Stimulated activated CD8-positive, alpha-beta memory T cell treated with anti-CD3 and anti-CD28 coated beads, Interleukin-15, amount 100 ng/mL, for 24 hours (primary cell): ENCODE results near the gene CDK5RAP1.
"Not testable (repeated sequence)": the region's sequence is repeated elsewhere in the genome, so short reads cannot be mapped to it uniquely, and the experiment has no call there.

Experiments
- DNase-seq: peaks from one replicate; pipeline ENCODE4 v3.0.0-alpha.2; 2020; ENCODE audit warnings: low read depth

CDK5RAP1 gene

DNA sequence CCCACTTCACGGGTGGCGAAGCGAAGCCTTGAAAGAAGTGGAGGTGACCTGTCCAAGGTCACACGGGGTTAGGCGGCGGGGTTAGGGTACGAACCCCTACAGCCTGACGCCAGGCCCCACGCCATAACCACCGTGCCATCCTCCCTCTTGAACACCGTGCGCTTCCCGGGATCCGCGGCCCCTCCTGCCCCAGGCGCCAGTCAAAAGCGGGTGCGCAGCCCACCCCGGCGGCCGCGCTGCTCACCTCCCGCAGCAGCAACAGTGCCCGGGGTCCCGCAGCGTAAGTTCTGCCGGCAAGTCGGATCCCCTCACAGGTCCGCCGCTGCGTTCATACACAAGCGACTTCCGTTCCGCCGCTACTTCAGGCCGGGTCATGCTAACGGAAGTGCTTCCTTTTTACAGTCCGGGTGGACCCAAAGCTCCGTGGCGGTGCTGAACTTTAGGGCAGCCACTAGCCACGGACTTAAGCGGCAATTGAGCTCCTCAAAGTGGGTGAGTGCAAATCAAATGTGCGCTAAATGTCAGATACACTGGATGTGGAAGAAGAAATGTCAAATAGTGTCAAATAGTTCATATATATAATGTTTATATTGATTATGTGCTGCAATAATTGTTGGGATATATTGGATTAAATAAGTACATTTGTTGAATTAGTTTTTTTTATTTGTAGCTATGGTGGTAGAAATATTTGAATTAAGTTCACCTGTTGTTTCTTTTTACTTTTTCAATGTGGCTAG lies at the start of gene CDK5RAP1:
TSS of gene CDK5RAP1 (minus strand) at position 336 of the 737 bp plus-strand sequence. CDS start 4,455 bp downstream, outside the sequence.
- DNase-seq, result peak; percentile 54

DNA sequence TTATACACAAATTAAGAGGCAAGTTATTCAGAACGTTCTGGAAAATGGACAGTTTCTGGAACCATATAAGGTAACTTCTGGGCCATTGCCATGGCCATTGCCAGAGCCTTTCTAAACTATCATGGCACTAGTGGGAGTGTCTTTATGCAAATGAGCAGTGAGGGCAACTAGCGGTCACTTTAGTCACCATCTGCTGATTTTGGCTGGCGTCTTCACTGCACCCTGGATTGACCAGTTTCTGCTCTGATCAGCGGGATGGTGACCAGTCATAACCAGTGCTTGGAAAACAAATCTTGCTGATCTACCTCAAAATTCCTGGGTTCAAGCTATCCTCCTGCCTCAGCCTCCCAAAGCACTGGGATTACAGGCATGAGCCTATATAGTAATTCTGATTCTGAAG lies 49.5 kb upstream of the CDK5RAP1 start:
- no peak for DNase-seq

DNA sequence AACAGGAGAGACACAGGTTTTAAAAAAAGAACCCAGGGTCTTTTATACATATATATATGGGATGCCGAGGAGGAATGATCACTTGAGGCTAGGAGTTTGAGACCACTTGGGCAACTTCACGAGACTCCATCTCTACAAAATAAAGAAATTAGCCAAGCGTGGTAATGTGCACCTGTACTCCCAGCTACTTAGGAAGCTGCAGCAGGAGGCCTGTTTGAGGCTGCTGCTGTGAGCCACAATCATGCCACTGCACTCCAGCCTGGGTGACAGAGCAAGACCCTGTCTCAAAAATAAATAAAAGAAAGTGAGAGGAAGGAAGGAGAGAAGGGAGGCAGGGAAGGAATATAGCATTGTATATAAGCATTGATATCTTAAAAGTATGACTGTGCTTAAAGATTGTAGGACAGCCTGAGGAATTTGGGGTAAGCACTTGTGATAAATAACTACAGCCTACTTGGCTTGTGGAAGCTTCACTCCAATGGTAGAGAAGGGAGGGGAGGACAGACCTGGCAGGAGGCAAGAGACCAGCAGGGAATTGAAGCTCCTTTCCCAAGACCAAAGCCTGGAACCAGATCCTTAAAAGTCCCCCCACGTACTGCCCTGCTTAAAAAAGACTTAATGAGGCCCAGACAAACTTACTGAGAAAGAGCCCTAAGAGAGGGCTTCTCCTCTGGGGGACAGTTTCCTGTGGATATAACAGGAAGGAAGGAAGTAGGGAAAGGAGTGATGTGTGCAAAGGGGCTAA lies 44.7 kb upstream of the CDK5RAP1 start:
- no peak for DNase-seq

DNA sequence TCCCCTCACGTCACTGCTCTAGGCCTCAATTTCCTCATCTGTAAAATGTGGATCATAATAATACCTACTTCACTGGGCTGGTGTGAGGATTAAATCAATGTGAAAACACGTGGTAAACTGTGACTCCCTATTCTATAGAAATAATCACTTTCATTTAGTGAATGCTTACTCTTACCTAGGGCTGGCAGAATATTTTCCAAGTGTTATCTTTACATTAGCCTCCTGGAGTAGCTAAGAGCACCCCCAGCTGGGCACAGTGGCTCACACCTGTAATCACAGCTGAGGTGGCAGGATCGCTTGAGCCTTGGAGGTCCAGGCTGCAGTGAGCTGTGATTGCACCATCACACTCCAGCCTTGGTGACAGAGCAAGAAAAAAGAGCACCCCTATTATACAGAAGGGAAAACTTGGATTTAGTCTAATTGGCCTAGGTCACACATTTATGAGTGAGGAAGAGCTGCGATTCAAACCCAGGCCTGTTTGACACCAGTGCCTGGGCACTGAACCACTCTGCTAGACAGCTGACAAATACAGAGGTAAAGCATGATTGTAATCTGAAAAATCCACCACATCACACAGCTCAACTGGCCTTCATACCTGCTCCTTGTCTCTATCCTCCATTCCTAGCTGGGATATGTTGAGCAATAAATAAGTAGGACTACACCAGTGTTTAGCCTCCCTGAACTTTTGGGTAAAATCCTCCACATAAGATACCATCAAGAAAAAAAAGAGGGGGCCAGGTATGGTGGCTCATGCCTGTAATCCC lies 43.7 kb upstream of the CDK5RAP1 start:
- DNase-seq, result no peak

GRCh38 chr20:33443512-33444239 lies 42.4 kb upstream of the CDK5RAP1 start, which contains the start of gene SNTA1:
SNTA1 (minus strand) TSS chr20:33443763; CDS start chr20:33443620, 143 bp downstream.
- peak; percentile 89 for DNase-seq

DNA sequence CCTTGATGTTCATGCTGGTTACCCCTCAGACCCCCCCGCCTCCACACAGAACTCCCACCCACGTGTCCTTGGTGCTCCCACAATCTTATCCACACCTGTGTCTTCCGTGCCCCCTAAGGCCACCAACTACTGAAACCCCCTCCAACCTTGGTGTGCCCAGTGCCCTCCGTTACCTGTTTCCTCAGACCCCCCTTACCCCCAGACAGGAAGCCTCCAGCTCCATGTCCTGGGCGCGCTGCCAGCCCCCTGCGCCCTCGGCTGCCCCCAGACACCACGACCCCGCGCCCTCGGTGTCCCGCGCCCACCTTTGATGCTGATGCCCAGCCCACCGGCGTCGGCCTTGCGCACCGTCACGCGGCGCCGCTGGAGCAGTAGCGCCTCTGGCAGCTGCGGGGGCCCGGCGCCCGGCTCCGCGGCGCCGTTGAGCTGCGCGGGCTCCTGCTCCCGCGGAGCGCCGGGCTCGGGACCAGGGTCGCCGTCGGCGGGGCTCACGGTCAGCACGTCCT lies 41.7 kb upstream of the CDK5RAP1 start:
- no peak for DNase-seq

- no peak for DNase-seq
Observed at GRCh38 chr20:33442136-33443005, 41.1 kb upstream of the CDK5RAP1 start.

DNA sequence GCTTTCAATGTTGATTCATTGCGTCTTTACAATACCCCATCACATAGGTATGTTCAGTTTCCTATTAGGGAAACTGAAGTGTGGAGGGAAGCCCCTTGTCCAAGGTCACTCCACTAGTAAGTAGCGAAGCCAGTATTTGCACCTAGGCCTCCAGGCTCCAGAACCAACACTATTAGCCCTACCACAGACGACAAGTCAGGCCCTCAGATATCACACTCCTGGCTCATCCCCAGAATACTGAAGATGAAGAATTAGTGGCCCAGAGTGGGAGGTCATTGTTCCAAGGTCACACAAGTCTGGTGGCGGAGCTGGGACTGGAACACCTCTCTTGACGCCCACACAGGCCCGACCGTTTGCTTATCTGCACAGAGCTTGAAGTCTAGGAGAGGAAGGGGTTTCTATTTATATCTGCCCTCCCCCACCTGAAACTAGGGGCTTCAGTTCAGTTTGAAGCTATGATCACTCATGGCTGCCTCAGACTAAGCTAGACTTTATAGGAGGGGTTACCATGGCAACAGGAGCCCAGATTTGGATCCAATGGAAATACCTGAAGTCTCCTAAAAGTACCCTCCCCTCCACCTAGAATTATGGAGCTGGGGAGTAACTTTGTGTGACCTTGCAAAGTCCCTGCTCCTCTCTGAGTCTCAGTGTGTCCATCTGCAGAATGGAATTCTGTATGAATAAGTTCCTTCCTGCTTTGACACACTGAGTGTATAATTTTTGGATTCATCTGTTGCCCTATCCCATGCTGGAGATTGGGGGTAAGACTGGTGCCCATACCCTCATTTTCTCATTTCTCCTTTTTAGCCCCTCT lies 40.0 kb upstream of the CDK5RAP1 start:
- no peak for DNase-seq

- not testable (repeated sequence) for DNase-seq
Observed at GRCh38 chr20:33440562-33440961, 39.2 kb upstream of the CDK5RAP1 start.

GRCh38 chr20:33438481-33438880 lies 37.2 kb upstream of the CDK5RAP1 start:
- DNase-seq, result no peak

DNA sequence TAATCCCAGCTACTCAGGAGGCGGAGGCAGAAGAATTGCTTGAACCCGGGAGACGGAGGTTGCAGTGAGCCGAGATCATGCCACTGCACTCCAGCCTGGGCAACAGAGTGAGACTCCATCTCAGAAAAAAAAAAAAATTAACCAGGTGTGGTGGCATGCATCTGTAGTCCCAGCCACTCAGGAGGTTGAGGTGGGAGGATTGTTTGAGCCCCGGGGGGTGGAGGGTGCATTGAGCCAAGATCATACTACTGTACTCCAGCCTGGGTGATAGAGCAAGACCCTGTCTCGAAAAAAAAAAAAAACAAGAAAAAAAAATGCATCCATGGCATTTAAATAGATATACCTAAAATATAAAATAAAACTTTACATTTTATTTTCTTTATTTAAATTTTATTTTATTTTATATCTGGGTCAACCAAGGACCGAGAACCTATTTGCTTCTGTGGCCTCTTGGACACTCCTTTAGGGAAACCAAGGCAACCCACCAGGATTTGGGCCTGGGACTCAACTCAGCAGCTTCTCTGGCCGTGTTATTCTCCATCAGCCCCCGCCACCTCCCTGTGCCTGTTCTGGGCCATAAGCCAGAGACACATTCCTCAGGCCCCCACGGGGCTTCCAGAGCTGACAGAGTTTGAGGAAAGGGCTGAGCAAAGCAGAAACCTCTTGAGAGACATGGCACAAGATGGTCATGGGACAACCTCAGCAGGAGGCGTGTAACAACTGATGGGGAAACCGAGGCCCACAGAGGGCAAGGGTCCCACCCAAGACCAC lies 36.0 kb upstream of the CDK5RAP1 start:
- DNase-seq, result no peak

GRCh38 chr20:33434434-33434833 lies 33.1 kb upstream of the CDK5RAP1 start:
- no peak for DNase-seq

- DNase-seq, result no peak
Observed at GRCh38 chr20:33433465-33434234, 32.3 kb upstream of the CDK5RAP1 start.

DNA sequence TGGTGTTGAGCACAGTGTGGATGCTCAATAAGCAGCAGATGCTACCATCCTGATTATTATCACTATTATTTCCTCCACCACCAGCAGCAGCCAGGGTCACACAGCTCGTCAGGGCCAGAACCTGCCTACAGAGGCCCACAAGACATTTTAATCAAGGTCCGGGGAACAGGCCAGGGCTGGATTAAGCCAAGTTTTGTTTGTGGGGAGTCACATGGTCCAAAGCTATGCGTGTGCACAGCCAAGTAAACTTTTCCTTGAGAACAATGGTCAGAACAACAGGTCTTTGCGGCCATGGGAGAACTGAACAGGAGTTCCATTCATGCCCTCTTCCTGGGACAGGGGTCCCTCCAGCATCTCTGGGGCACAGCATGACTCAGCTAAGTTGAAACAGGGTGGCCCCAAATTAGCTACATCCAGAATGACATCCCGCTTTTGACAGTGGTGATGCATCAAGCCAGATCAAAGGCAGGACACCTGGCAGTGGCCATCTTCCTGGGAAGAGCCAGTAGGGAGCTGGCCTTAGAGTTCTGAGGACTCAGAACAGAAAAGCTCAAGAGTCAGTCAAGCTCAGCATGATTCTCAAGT lies 30.6 kb upstream of the CDK5RAP1 start:
- DNase-seq, result no peak

GRCh38 chr20:33423875-33424274 lies 22.6 kb upstream of the CDK5RAP1 start:
- not testable (repeated sequence) for DNase-seq

DNA sequence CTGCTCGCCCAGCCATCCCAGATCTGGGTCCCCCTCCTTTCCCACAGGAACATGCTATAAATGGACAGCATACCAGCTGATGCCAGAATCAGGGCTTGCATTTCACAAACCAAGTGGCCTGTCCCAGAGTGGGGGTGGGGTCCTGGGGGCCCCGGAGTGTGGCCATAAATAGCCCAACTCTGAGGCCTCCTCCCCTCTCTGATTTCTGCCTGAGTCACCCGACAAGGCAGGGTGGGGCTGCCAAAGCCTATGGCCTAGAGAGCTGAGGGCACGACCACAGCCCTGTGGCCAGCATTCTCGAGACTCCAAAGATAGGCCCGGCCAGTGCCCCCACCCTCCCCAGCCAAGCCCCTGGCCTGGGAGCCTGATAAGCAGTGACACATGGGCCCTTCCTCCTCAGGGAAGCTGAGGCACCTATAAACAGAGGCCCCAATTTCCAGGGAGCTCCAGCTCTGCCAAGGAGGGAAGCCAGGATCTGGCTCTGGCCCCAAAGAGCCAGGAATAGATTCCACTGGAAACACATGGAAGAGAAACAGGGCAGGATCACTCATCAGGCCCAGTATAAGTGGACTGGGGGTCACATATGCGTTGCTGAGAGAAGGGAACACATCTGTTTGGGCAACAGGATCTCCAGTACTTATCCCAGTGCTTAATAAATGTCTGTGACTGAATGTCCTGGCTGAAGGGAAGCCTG lies 22.0 kb upstream of the CDK5RAP1 start:
- no peak for DNase-seq
